Measurements from ENCODE around the gene CPLANE1.

GRCh38 chr5:37234288-37234687, 14.9 kb downstream of the CPLANE1 start:
- TF ChIP-seq MAFG (tag; conservative IDR thresholded peaks at IDR 0.05) (no peak), IFI16 (CRISPR knock-in tag; IDR thresholded peaks at IDR 0.05) (no peak), ZBTB17 (CRISPR knock-in tag; IDR thresholded peaks at IDR 0.05) (no peak), RBFOX2 (IDR thresholded peaks at IDR 0.05; ENCODE audit: low read depth, low read length) (no peak), POLR2G (IDR thresholded peaks at IDR 0.05; ENCODE audit: low read depth, low read length) (no peak)
